T follicular helper cell (primary cell): ENCODE results near the gene GJB6.

Source experiments
- DNase-seq: peaks from one replicate; pipeline ENCODE4 v3.0.0-alpha.2; 2020; ENCODE audit warnings: low read depth

The GJB6 gene

GRCh38 chr13:20186771-20187170 is 45.3 kb downstream of the GJB6 start:
- DNase-seq: no peak

GRCh38 chr13:20185366-20186056 is 46.6 kb downstream of the GJB6 start:
- DNase-seq: no peak

GRCh38 chr13:20182231-20182846 is 49.8 kb downstream of the GJB6 start:
- peak; percentile 36 for DNase-seq

- no peak for DNase-seq
These were observed 50.9 kb downstream of the GJB6 start for GRCh38 chr13:20181188-20181587.

GRCh38 chr13:20178156-20178555 is 54.0 kb downstream of the GJB6 start:
- no peak for DNase-seq

GRCh38 chr13:20177049-20177831 is 54.9 kb downstream of the GJB6 start:
- DNase-seq: no peak

- DNase-seq: no peak
These were observed 56.0 kb downstream of the GJB6 start for GRCh38 chr13:20175907-20176652.

- no peak for DNase-seq
These were observed 56.7 kb downstream of the GJB6 start for GRCh38 chr13:20175406-20175794.

GRCh38 chr13:20174656-20175405 is 57.3 kb downstream of the GJB6 start:
- peak; percentile 22 for DNase-seq

- no peak for DNase-seq
These were observed 58.9 kb downstream of the GJB6 start for GRCh38 chr13:20173116-20173746.
